ENCODE data around the gene TAF4. TPM values are rescaled to one million over a fixed set of nuclear protein-coding genes. Genes with fewer than 3 reads are reported as not detected.

The TAF4 gene
- total and polyA plus RNA-seq, 2 donors (not counting 3 experiments of a cell fraction or from before 2014, with no cell fraction given): 6.1 to 19.5 TPM

GRCh38 chr20:62069741-62070216 is 4.1 kb upstream of the TAF4 start:
- ChIA-PET CTCF (no interaction called here), POLR2A (no interaction called here)
- no peaks in the 10 kb centered on the region for H3K79me2 ChIP-seq (ENCODE audit: control insufficient read depth, insufficient read depth, low read length)
- intact Hi-C loops (cut with micrococcal nuclease) (loop anchor here (5.0 kb wide), 2 partner anchors 68 to 113 kb away; partner anchors contain the start of gene MTG2), dilution Hi-C loops (cut with MboI; ENCODE audit: extremely low pct_ligation_motif_present, low sequenced_read_pairs) (no loop called here)
- H3K4me3 ChIP-seq (replicated peaks in 1 of 3; ENCODE audit: insufficient read depth in 1 of 3, low read depth in 1 of 3, low read length in 3 of 3): no peak overlapping the region
- DNase-seq (ENCODE audit: low read depth, low spot score) (no peak), FAIRE-seq (no peak)
- TF ChIP-seq CTCF (IDR thresholded peaks at IDR 0.05; ENCODE audit: extremely low read depth in 1 of 2, insufficient read depth in 1 of 2, low read depth in 1 of 2, low read length in 2 of 2): no peak
- H3K36me3 ChIP-seq (ENCODE audit: control insufficient read depth in 2 of 2, extremely low read depth in 1 of 2, insufficient read depth in 2 of 2, low read length in 2 of 2): no peaks in the 10 kb centered on the region
- H2AFZ ChIP-seq (ENCODE audit: low read depth, low read length): no peak overlapping the region
- H3K9me1 ChIP-seq (replicated peaks; ENCODE audit: control insufficient read depth, extremely low read depth, insufficient read depth, low read length): no peaks in the 10 kb centered on the region
- H4K20me1 ChIP-seq (replicated peaks; ENCODE audit: control insufficient read depth, extremely low read depth, insufficient read depth, low read length): no peaks in the 10 kb centered on the region
- H3K4me1 ChIP-seq (ENCODE audit: control insufficient read depth, extremely low read depth, insufficient read depth, low read length): peaks cover 8% of the 10 kb centered on the region
- H3K27ac ChIP-seq (ENCODE audit: insufficient read depth, low read depth, low read length): no peak overlapping the region
- no TSS peak for BruUV-seq (replicated peaks)
- H3K9ac ChIP-seq (replicated peaks; ENCODE audit: extremely low read depth, insufficient read depth, low read length): no peak overlapping the region
- H3K9me3 ChIP-seq (replicated peaks; ENCODE audit: control insufficient read depth, insufficient read depth, low read length): no peaks in the 10 kb centered on the region
- no peaks in the 10 kb centered on the region for H3K27me3 ChIP-seq (ENCODE audit: control insufficient read depth in 2 of 2, insufficient read depth in 2 of 2, low read length in 2 of 2)
- H3K4me2 ChIP-seq (ENCODE audit: insufficient read depth, low read length): no peak overlapping the region

- Histone ChIP-seq H3K9ac (replicated peaks; ENCODE audit: extremely low read depth, insufficient read depth, low read length) (no peak overlapping the region), H3K79me2 (ENCODE audit: control insufficient read depth, insufficient read depth, low read length) (peaks cover 4% of the 10 kb centered on the region), H4K20me1 (replicated peaks; ENCODE audit: control insufficient read depth, extremely low read depth, insufficient read depth, low read length) (no peaks in the 10 kb centered on the region), H3K4me2 (ENCODE audit: insufficient read depth, low read length) (no peak overlapping the region), H3K36me3 (ENCODE audit: control insufficient read depth in 2 of 2, extremely low read depth in 1 of 2, insufficient read depth in 2 of 2, low read length in 2 of 2) (no peaks in the 10 kb centered on the region), H3K27me3 (ENCODE audit: control insufficient read depth in 2 of 2, insufficient read depth in 2 of 2, low read length in 2 of 2) (no peaks in the 10 kb centered on the region), H3K4me3 (replicated peaks in 1 of 3; ENCODE audit: insufficient read depth in 1 of 3, low read depth in 1 of 3, low read length in 3 of 3) (no peak overlapping the region), H3K27ac (ENCODE audit: insufficient read depth, low read depth, low read length) (no peak overlapping the region), H3K9me3 (replicated peaks; ENCODE audit: control insufficient read depth, insufficient read depth, low read length) (no peaks in the 10 kb centered on the region), H3K9me1 (replicated peaks; ENCODE audit: control insufficient read depth, extremely low read depth, insufficient read depth, low read length) (no peaks in the 10 kb centered on the region), H2AFZ (ENCODE audit: low read depth, low read length) (no peak overlapping the region), H3K4me1 (ENCODE audit: control insufficient read depth, extremely low read depth, insufficient read depth, low read length) (peaks cover 12% of the 10 kb centered on the region)
- TF ChIP-seq POLR2A (IDR thresholded peaks at IDR 0.05; ENCODE audit: low read depth, low read length): no peak
- no peak for TF ChIP-seq JUN (IDR thresholded peaks at IDR 0.05; ENCODE audit: borderline replicate concordance, insufficient read depth, insufficient read length, low read depth)
- no peak for TF ChIP-seq MYC (IDR thresholded peaks at IDR 0.05; ENCODE audit: low read depth, low read length)
- no peak for TF ChIP-seq EZH2 (IDR thresholded peaks at IDR 0.05; ENCODE audit: borderline replicate concordance, low read depth, low read length, severe bottlenecking)
- TF ChIP-seq MAX (IDR thresholded peaks at IDR 0.05; ENCODE audit: insufficient read depth, insufficient read length): no peak
- no peak for TF ChIP-seq FOS (IDR thresholded peaks at IDR 0.05; ENCODE audit: borderline replicate concordance, insufficient read depth, low read length)
- TF ChIP-seq GATA2 (IDR thresholded peaks at IDR 0.05; ENCODE audit: insufficient read depth, insufficient read length, low read depth, low read length): no peak
- TF ChIP-seq POLR2AphosphoS5 (IDR thresholded peaks at IDR 0.05; ENCODE audit: insufficient read depth, low read depth, low read length): no peak
- TF ChIP-seq CTCF (IDR thresholded peaks at IDR 0.05; ENCODE audit: extremely low read depth in 1 of 2, insufficient read depth in 1 of 2, low read depth in 1 of 2, low read length in 2 of 2): no peak
- BruUV-seq (replicated peaks): no TSS peak
- intact Hi-C loops (cut with micrococcal nuclease): loop anchor here (5.0 kb wide), 2 partner anchors 68 to 113 kb away; partner anchors contain the start of gene MTG2
- ChIA-PET CTCF (no interaction called here), POLR2A (no interaction called here)
- dilution Hi-C loops (cut with MboI; ENCODE audit: extremely low pct_ligation_motif_present, low sequenced_read_pairs): no loop called here
- FAIRE-seq (no peak), DNase-seq (ENCODE audit: low read depth, low spot score) (no peak)
Measured at GRCh38 chr20:62068997-62069396, 3.3 kb upstream of the TAF4 start.

All from endothelial cell of umbilical vein (primary cell).